Common myeloid progenitor, CD34-positive (primary cell): ENCODE results near the gene CCT2.

Source experiments
- CTCF ChIA-PET: fragments of 350-600 bp; sonication (Branson Sonifier 250); formaldehyde crosslinking; loops from one replicate; lab custom pipeline; 2021; ENCODE audit warnings: antibody characterized with exemption; lab: Charles Lee
- POLR2A ChIA-PET: fragments of 350-600 bp; sonication (Branson Sonifier 250); formaldehyde crosslinking; loops from one replicate; lab custom pipeline; 2021; ENCODE audit warnings: antibody characterized with exemption; lab: Charles Lee
- DNase-seq, 3 donors: peaks; one replicate each; pipeline versions ENCODE4 v3.0.0 to v3.0.0-alpha.2; 2013
- H3K27ac ChIP-seq, 2 experiments: 1 replicate in 1 of 2; 2 replicates in 1 of 2; pipeline ENCODE4 v1.7.0; 2013; ENCODE audit warnings: inconsistent platforms in 2 of 2, low read length in 2 of 2, mild to moderate bottlenecking in 2 of 2, low read depth in 1 of 2, moderate library complexity in 1 of 2; ENCODE audit not compliant: severe bottlenecking in 2 of 2, insufficient read depth in 1 of 2, poor library complexity in 1 of 2
- H3K27me3 ChIP-seq, 5 experiments: replicated peaks in 2 of 5; 1 replicate in 3 of 5; 2 replicates in 2 of 5; pipeline versions ENCODE4 v1.6.1 to v1.7.0; 2013; ENCODE audit warnings: low read length in 4 of 5, mild to moderate bottlenecking in 2 of 5, moderate library complexity in 2 of 5, inconsistent platforms in 1 of 5; ENCODE audit not compliant: insufficient read depth in 5 of 5, control insufficient read depth in 4 of 5
- H3K36me3 ChIP-seq, 4 experiments: 1 replicate in 2 of 4; 2 replicates in 2 of 4; pipeline versions ENCODE4 v1.6.1 to v1.7.0; 2013; ENCODE audit warnings: low read length in 3 of 4, control low read depth in 1 of 4, mild to moderate bottlenecking in 1 of 4; ENCODE audit not compliant: control insufficient read depth in 4 of 4, insufficient read depth in 4 of 4
- H3K4me1 ChIP-seq, 4 experiments: 1 replicate in 3 of 4; 2 replicates in 1 of 4; pipeline versions ENCODE4 v1.6.1 to v1.7.1; 2013; ENCODE audit warnings: low read length in 3 of 4, mild to moderate bottlenecking in 3 of 4, control low read depth in 1 of 4, inconsistent platforms in 1 of 4, moderate library complexity in 1 of 4; ENCODE audit not compliant: control insufficient read depth in 4 of 4, insufficient read depth in 4 of 4; ENCODE audit errors: control extremely low read depth in 1 of 4
- H3K4me3 ChIP-seq, 7 experiments: 1 replicate in 4 of 7; 2 replicates in 3 of 7; pipeline versions ENCODE4 v1.5.1 to v1.7.0; 2013; ENCODE audit warnings: mild to moderate bottlenecking in 7 of 7, low read length in 6 of 7, moderate library complexity in 6 of 7, inconsistent platforms in 2 of 7, low read depth in 2 of 7, control low read depth in 1 of 7; ENCODE audit not compliant: insufficient read depth in 4 of 7, control insufficient read depth in 1 of 7; ENCODE audit errors: extremely low read depth in 1 of 7
- H3K9me3 ChIP-seq, 5 experiments: 1 replicate in 4 of 5; 2 replicates in 1 of 5; pipeline versions ENCODE4 v1.6.1 to v1.7.1; 2013; ENCODE audit warnings: low read length in 4 of 5, mild to moderate bottlenecking in 2 of 5, inconsistent platforms in 1 of 5, low read depth in 1 of 5, moderate library complexity in 1 of 5; ENCODE audit not compliant: control insufficient read depth in 4 of 5, insufficient read depth in 2 of 5; ENCODE audit errors: control extremely low read depth in 1 of 5
- WGBS: methylation state at CpG from one replicate; pipeline ENCODE4 v1.1.5; 2013; ENCODE audit not compliant: insufficient coverage; 5-methylcytosine and 5-hydroxymethylcytosine counted together

The CCT2 gene

GRCh38 chr12:69569236-69569635, 16.0 kb upstream of the CCT2 start:
- POLR2A ChIA-PET = interaction anchor here (1.2 kb wide), 1 partner anchor 99 kb away, joined by 4 read pairs; the partner anchor contains the start of gene FRS2
- WGBS = 100% methylated on average over 1 of the region's 4 CpGs
- no peak overlapping the region for H3K4me3 ChIP-seq
- no peaks in the 10 kb centered on the region for H3K9me3 ChIP-seq
- CTCF ChIA-PET = interaction anchor here (0.9 to 5.2 kb wide), 14 partner anchors 10 to 327 kb away, joined by 3 to 71 read pairs (median 5); partner anchors contain the start of gene CCT2
- peaks cover 11 to 36% (median 25%) of the 10 kb centered on the region in 4 experiments for H3K36me3 ChIP-seq
- no peaks in the 10 kb centered on the region for H3K27me3 ChIP-seq
- no peak overlapping the region for H3K27ac ChIP-seq
- H3K4me1 ChIP-seq = no peaks in the 10 kb centered on the region
- DNase-seq = no peak

GRCh38 chr12:69570000-69570516, 15.2 kb upstream of the CCT2 start:
- POLR2A ChIA-PET = interaction anchor here (0.6 to 1.2 kb wide), 2 partner anchors 94 to 100 kb away, joined by 4 read pairs; partner anchors contain the start of gene FRS2
- Histone ChIP-seq H3K4me3 (no peak overlapping the region), H3K4me1 (no peaks in the 10 kb centered on the region), H3K27me3 (no peaks in the 10 kb centered on the region), H3K36me3 (peaks cover 10 to 39% (median 24%) of the 10 kb centered on the region in 4 experiments), H3K27ac (no peak overlapping the region), H3K9me3 (no peaks in the 10 kb centered on the region)
- CTCF ChIA-PET = interaction anchor here (0.6 to 5.2 kb wide), 22 partner anchors 11 to 328 kb away, joined by 3 to 71 read pairs (median 4); partner anchors contain the start of genes CCT2 and FRS2
- DNase-seq = no peak
- WGBS = 96% methylated on average over 5 of the region's 10 CpGs

GRCh38 chr12:69570545-69571399, 14.5 kb upstream of the CCT2 start:
- ChIA-PET POLR2A (interaction anchor here (0.6 kb wide), 1 partner anchor 95 kb away, joined by 4 read pairs; no protein-coding TSS in a partner anchor), CTCF (interaction anchor here (0.6 to 5.2 kb wide), 27 partner anchors 8 to 280 kb away, joined by 3 to 71 read pairs (median 5); partner anchors contain the start of gene FRS2)
- Histone ChIP-seq H3K36me3 (peaks cover 10 to 43% (median 25%) of the 10 kb centered on the region in 4 experiments), H3K27me3 (no peaks in the 10 kb centered on the region), H3K4me1 (no peaks in the 10 kb centered on the region), H3K9me3 (no peaks in the 10 kb centered on the region), H3K27ac (no peak overlapping the region), H3K4me3 (no peak overlapping the region)
- peak; percentile 75 to 86 (median 80) for DNase-seq
- no CpG with 5 or more reads among the region's 6 CpGs for WGBS

- CTCF ChIA-PET = no interaction called here
These were observed 9.9 kb upstream of the CCT2 start for GRCh38 chr12:69575346-69575745.

GRCh38 chr12:69578283-69578682, 7.0 kb upstream of the CCT2 start:
- no peak overlapping the region for H3K27ac ChIP-seq
- no peaks in the 10 kb centered on the region for H3K27me3 ChIP-seq
- whole genome bisulfite sequencing = no CpG with 5 or more reads among the region's 2 CpGs
- no peak overlapping the region for H3K4me3 ChIP-seq
- ChIA-PET CTCF (interaction anchor here (0.6 to 2.8 kb wide), 2 partner anchors 12 to 193 kb away, joined by 3 to 8 read pairs; no protein-coding TSS in a partner anchor), POLR2A (no interaction called here)
- H3K4me1 ChIP-seq = no peaks in the 10 kb centered on the region
- peaks cover 2 to 23% (median 14%) of the 10 kb centered on the region in 4 experiments for H3K36me3 ChIP-seq
- no peak for DNase-seq
- H3K9me3 ChIP-seq = no peaks in the 10 kb centered on the region

More at GRCh38 chr12:69575346-69575745, 9.9 kb upstream of the CCT2 start:
- Histone ChIP-seq H3K9me3 (no peaks in the 10 kb centered on the region), H3K27me3 (no peaks in the 10 kb centered on the region), H3K27ac (no peak overlapping the region), H3K4me1 (no peaks in the 10 kb centered on the region), H3K4me3 (no peak overlapping the region), H3K36me3 (peaks cover 8 to 36% (median 21%) of the 10 kb centered on the region in 4 experiments)
- DNase-seq = no peak
- 100% methylated on average over 1 of the region's 3 CpGs for WGBS
- POLR2A ChIA-PET = no interaction called here

- WGBS = no CpG with 5 or more reads among the region's 4 CpGs
- no peak overlapping the region for H3K4me3 ChIP-seq
- ChIA-PET CTCF (interaction anchor here (0.5 to 4.8 kb wide), 7 partner anchors 8 to 175 kb away, joined by 3 to 42 read pairs (median 3); no protein-coding TSS in a partner anchor), POLR2A (interaction anchor here (0.6 kb wide), 1 partner anchor 16 kb away, joined by 6 read pairs; no protein-coding TSS in a partner anchor)
- no peaks in the 10 kb centered on the region for H3K9me3 ChIP-seq
- no peaks in the 10 kb centered on the region for H3K4me1 ChIP-seq
- peaks cover 2 to 18% (median 10%) of the 10 kb centered on the region in 4 experiments for H3K36me3 ChIP-seq
- no peaks in the 10 kb centered on the region for H3K27me3 ChIP-seq
- no peak overlapping the region for H3K27ac ChIP-seq
- no peak for DNase-seq
These were observed 6.2 kb upstream of the CCT2 start for GRCh38 chr12:69579029-69579428.
